ENCODE results near the gene RABGGTA.

The RABGGTA gene

DNA sequence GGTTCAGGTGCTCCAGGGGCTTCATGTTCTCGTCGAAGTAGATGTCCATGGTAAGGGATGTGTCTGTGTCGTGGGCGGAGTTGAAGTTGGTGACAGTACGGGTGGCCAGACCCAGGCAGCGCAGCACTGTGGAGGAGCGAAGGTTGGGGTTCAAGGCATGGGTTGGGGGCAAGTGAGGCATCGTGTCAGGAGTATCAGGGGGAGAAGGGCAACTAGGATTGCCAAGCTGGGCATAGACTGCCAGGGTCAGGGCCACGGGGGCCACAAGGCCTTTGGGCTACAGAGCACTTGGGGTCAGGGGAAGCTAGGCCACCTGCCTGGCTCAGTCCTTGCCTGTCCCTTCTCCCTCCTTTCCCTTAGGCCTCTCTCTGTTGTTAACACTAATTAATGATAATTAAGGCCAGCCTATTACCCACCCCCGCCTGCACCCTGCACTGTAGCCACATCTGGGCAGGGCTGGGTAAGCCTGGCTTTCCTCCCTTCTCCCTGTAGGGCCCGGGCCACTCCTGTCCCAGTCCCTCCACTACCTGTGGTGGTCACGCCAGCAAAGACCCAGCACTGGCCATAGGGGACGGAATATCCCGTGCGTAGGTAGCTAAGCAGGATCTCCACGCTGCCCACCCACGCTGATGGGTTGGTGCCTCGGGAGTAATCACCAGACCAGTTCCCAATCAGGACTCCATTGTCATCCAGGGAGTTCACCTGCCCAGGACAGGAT lies 12.7 kb downstream of the RABGGTA start:
- no peaks in the 10 kb centered on the region for H3K27me3 ChIP-seq (ENCODE audit: low read depth, low read length)
- no peaks in the 10 kb centered on the region for H3K36me3 ChIP-seq (replicated peaks; ENCODE audit: low read depth, low read length)
- H3K4me2 ChIP-seq (ENCODE audit: low read length) = no peak overlapping the region
- no peaks in the 10 kb centered on the region for H3K79me2 ChIP-seq (ENCODE audit: low read length)
- H3K9me3 ChIP-seq (ENCODE audit: insufficient read depth, low read length) = no peaks in the 10 kb centered on the region
- no peak overlapping the region for H2AFZ ChIP-seq (ENCODE audit: low read depth, low read length)
- no peaks in the 10 kb centered on the region for H4K20me1 ChIP-seq (ENCODE audit: insufficient read depth, low read length)
- no peak overlapping the region for H3K4me3 ChIP-seq (ENCODE audit: low read length)
- H3K4me1 ChIP-seq (ENCODE audit: low read length) = no peaks in the 10 kb centered on the region
- no peak overlapping the region for H3K9ac ChIP-seq (ENCODE audit: low read length)
- no peak overlapping the region for H3K27ac ChIP-seq (ENCODE audit: low read length)
- TF ChIP-seq EZH2phosphoT487 (IDR thresholded peaks at IDR 0.05; ENCODE audit: low read depth) = no peak
- TF ChIP-seq, protein P1, sequence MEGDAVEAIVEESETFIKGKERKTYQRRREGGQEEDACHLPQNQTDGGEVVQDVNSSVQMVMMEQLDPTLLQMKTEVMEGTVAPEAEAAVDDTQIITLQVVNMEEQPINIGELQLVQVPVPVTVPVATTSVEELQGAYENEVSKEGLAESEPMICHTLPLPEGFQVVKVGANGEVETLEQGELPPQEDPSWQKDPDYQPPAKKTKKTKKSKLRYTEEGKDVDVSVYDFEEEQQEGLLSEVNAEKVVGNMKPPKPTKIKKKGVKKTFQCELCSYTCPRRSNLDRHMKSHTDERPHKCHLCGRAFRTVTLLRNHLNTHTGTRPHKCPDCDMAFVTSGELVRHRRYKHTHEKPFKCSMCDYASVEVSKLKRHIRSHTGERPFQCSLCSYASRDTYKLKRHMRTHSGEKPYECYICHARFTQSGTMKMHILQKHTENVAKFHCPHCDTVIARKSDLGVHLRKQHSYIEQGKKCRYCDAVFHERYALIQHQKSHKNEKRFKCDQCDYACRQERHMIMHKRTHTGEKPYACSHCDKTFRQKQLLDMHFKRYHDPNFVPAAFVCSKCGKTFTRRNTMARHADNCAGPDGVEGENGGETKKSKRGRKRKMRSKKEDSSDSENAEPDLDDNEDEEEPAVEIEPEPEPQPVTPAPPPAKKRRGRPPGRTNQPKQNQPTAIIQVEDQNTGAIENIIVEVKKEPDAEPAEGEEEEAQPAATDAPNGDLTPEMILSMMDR (IDR thresholded peaks at IDR 0.05; ENCODE audit: low read depth, low read length) = no peak

DNA sequence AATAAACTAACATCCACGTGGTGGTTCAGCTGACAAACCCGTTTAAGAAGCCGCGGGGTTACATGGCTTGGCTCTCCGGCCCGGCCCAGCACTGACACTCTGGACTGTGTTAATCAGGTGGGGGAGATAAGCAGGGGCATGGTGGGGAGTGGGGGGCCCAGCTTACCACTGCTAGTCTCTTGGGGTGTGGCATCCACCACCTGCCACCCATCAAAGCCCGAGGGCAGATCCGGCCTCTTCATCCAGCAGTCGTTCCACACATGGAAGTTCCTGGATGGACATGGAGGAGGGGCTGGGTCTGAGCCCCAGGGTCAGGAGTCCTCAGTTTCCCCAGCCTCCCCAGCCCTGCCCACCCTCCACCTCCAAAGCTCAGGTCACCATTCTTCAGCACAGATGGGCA lies 13.3 kb downstream of the RABGGTA start:
- Histone ChIP-seq H3K79me2 (ENCODE audit: low read length) (no peaks in the 10 kb centered on the region), H3K4me3 (ENCODE audit: low read length) (no peak overlapping the region), H3K36me3 (replicated peaks; ENCODE audit: low read depth, low read length) (no peaks in the 10 kb centered on the region), H3K27me3 (ENCODE audit: low read depth, low read length) (no peaks in the 10 kb centered on the region), H3K9ac (ENCODE audit: low read length) (no peak overlapping the region), H3K4me1 (ENCODE audit: low read length) (no peaks in the 10 kb centered on the region), H2AFZ (ENCODE audit: low read depth, low read length) (no peak overlapping the region), H3K9me3 (ENCODE audit: insufficient read depth, low read length) (no peaks in the 10 kb centered on the region), H4K20me1 (ENCODE audit: insufficient read depth, low read length) (no peaks in the 10 kb centered on the region), H3K4me2 (ENCODE audit: low read length) (no peak overlapping the region), H3K27ac (ENCODE audit: low read length) (no peak overlapping the region)
- TF ChIP-seq, protein P1 (IDR thresholded peaks at IDR 0.05; ENCODE audit: low read depth, low read length) = no peak
- no peak for TF ChIP-seq EZH2phosphoT487 (IDR thresholded peaks at IDR 0.05; ENCODE audit: low read depth)

DNA sequence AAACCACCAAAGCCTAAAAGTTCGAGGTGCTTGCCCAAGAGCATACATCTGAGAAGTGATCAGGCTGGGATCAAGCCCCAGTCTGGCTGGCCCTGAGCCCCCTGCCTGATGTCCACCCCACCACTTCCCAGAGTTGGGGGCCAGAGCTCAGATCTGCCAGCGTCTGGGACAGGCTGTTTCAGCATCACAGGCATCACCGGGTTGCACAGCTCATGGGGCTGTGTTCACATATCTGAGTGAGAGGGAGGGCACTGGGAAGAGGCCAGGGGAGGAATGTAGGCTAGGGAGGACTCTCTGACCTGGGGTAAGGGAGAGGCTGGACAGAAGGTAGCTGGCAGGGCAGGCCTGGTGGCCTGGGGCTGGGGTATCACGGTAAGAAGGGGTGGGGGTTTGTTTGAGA lies 14.4 kb downstream of the RABGGTA start:
- Histone ChIP-seq H3K4me2 (ENCODE audit: low read length) (no peak overlapping the region), H3K9me3 (ENCODE audit: insufficient read depth, low read length) (no peaks in the 10 kb centered on the region), H3K4me1 (ENCODE audit: low read length) (no peaks in the 10 kb centered on the region), H4K20me1 (ENCODE audit: insufficient read depth, low read length) (no peaks in the 10 kb centered on the region), H2AFZ (ENCODE audit: low read depth, low read length) (no peak overlapping the region), H3K36me3 (replicated peaks; ENCODE audit: low read depth, low read length) (no peaks in the 10 kb centered on the region), H3K9ac (ENCODE audit: low read length) (no peak overlapping the region), H3K79me2 (ENCODE audit: low read length) (no peaks in the 10 kb centered on the region), H3K4me3 (ENCODE audit: low read length) (no peak overlapping the region), H3K27ac (ENCODE audit: low read length) (no peak overlapping the region), H3K27me3 (ENCODE audit: low read depth, low read length) (no peaks in the 10 kb centered on the region)
- no peak for TF ChIP-seq EZH2phosphoT487 (IDR thresholded peaks at IDR 0.05; ENCODE audit: low read depth)
- TF ChIP-seq, protein P1 (IDR thresholded peaks at IDR 0.05; ENCODE audit: low read depth, low read length) = no peak

DNA sequence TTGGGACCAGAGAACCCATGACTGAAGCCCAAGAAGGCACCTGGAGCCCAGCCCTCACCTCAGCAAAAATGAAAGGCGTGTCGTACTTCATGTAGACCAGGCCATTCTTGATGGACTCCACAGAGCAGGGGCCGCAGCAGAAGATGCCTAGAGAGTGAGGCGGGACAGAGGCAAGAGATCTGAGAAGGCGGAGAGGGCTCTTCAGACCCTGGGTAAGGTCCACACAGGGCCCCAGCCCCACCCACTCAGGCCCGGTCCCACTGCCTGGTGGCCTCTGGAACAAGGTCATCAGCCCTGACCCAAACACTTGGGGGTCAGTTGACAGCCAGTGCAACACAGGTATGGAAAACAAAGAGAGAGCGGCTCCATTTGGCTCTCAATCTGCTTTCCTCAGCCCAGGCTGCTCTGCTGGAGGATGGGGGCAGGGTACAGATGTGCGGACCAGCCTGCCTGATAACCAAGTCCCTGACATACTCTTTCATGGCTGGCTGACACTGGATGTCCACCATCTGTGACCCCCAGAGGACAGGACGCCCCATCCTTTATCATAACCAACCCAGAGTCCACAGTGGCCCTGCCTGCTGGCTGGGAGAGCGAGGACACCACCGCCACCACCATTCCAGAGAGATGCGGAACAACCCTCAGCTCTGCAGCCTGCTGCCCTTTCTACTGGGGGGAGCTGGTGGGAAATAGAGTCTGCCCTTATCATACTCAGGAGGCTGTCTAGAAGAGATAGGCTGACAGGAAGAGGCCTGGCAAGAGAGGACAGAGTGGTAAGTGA lies 15.3 kb downstream of the RABGGTA start:
- no peak overlapping the region for H3K27ac ChIP-seq (ENCODE audit: low read length)
- H3K9me3 ChIP-seq (ENCODE audit: insufficient read depth, low read length) = no peaks in the 10 kb centered on the region
- TF ChIP-seq EZH2phosphoT487 (IDR thresholded peaks at IDR 0.05; ENCODE audit: low read depth) = no peak
- TF ChIP-seq, protein P1 (IDR thresholded peaks at IDR 0.05; ENCODE audit: low read depth, low read length) = no peak
- H3K9ac ChIP-seq (ENCODE audit: low read length) = no peak overlapping the region
- H3K4me2 ChIP-seq (ENCODE audit: low read length) = no peak overlapping the region
- H3K4me3 ChIP-seq (ENCODE audit: low read length) = no peak overlapping the region
- no peaks in the 10 kb centered on the region for H3K36me3 ChIP-seq (replicated peaks; ENCODE audit: low read depth, low read length)
- no peak overlapping the region for H2AFZ ChIP-seq (ENCODE audit: low read depth, low read length)
- no peaks in the 10 kb centered on the region for H4K20me1 ChIP-seq (ENCODE audit: insufficient read depth, low read length)
- no peaks in the 10 kb centered on the region for H3K79me2 ChIP-seq (ENCODE audit: low read length)
- H3K27me3 ChIP-seq (ENCODE audit: low read depth, low read length) = no peaks in the 10 kb centered on the region
- peaks cover 2% of the 10 kb centered on the region; the same call in 1 of the 2 replicates for H3K4me1 ChIP-seq (ENCODE audit: low read length)
